Kidney (tissue), 14 donors: ENCODE data around the gene SEC14L2. TPM values are rescaled to one million over a fixed set of nuclear protein-coding genes. Genes with fewer than 3 reads are reported as not detected.
A peak's percentile ranks its signal among the peaks of the same experiment; 100 is the strongest.

Experiments used
- DNase-seq, 5 donors: peaks; one replicate each; pipeline ENCODE4 v3.0.0-alpha.2; 2013 to 2020
- FAIRE-seq: peaks from 2 replicates; lab custom pipeline; 2012; peaks lifted over from hg19 to GRCh38; lab: Jason Lieb, UNC
- H3K27ac ChIP-seq, 2 donors: one replicate each; pipeline ENCODE4 v1.7.0; 2013; ENCODE audit warnings: low read depth in 2 of 2, low read length in 2 of 2, inconsistent platforms in 1 of 2
- H3K27me3 ChIP-seq: one replicate; pipeline ENCODE4 v1.7.1; 2013; ENCODE audit warnings: low read length, inconsistent platforms; ENCODE audit not compliant: control insufficient read depth, insufficient read depth
- H3K36me3 ChIP-seq, 3 donors: one replicate each; pipeline versions ENCODE4 v1.7.0 to v1.7.1; 2013; ENCODE audit warnings: low read length in 3 of 3, control low read depth in 1 of 3, inconsistent platforms in 1 of 3; ENCODE audit not compliant: insufficient read depth in 3 of 3, control insufficient read depth in 2 of 3
- H3K4me1 ChIP-seq, 3 donors: one replicate each; pipeline versions ENCODE4 v1.7.0 to v1.7.1; 2013; ENCODE audit warnings: low read length in 3 of 3, inconsistent platforms in 1 of 3, low read depth in 1 of 3; ENCODE audit not compliant: control insufficient read depth in 2 of 3, insufficient read depth in 2 of 3
- H3K4me3 ChIP-seq, 3 donors: one replicate each; pipeline versions ENCODE4 v1.7.0 to v1.8.1; 2013; ENCODE audit warnings: low read length in 3 of 3, control low read depth in 1 of 3, inconsistent platforms in 1 of 3
- H3K9ac ChIP-seq, 3 donors: one replicate each; pipeline versions ENCODE4 v1.7.0 to v1.7.1; 2013; ENCODE audit warnings: low read length in 3 of 3, control low read depth in 1 of 3, inconsistent platforms in 1 of 3
- H3K9me3 ChIP-seq, 3 donors: one replicate each; pipeline versions ENCODE4 v1.7.0 to v1.7.1; 2013; ENCODE audit warnings: low read length in 3 of 3, control low read depth in 1 of 3, inconsistent platforms in 1 of 3; ENCODE audit not compliant: control insufficient read depth in 2 of 3, insufficient read depth in 1 of 3
- CTCF ChIP-seq: IDR thresholded peaks from 3 replicates; pipeline ENCODE4 v1.5.1; 2012; ENCODE audit warnings: mild to moderate bottlenecking, moderate library complexity, borderline replicate concordance; ENCODE audit not compliant: insufficient read depth; ENCODE audit errors: extremely low read depth
- intact Hi-C: fragments of 100-400 bp; cut with DNase I; formaldehyde crosslinking; loops from one replicate; pipeline ENCODE4 v1.11.1; 2022
- polyA plus RNA-seq: library from polyadenylated mRNA; stranded (reverse); fragments of 350-450 nt; fragmentation: Illumina TruSeq; extraction: RNeasy Lipid Tissue Mini Kit (QIAGEN cat#74804); gene quantifications from one replicate; pipeline ENCODE4 v1.2.3, GENCODE V29; 2014; ENCODE audit warnings: low read depth, low replicate concordance; ENCODE audit not compliant: insufficient read depth
- total RNA-seq: library from RNA; stranded (reverse); fragmentation: NEBNext Ultra II Directional; extraction: Animal tissue kit (Norgen Biotek cat#: 25700); gene quantifications from one replicate; pipeline ENCODE4 v1.2.1, GENCODE V29; 2021
- donor health status: control.
- donor health status: control.
- donor health status: control.
- donor health status: control.
- donor health status: control.
- donor health status: DM: yes; HTN: yes; CAD: no.
- donor health status: Normal renal cell carcinoma (clear cell type).

Gene SEC14L2
- total and polyA plus RNA-seq, 2 donors from 2014 or later, result 13.5 to 17.3 TPM

GRCh38 chr22:30356449-30357235 lies 40.2 kb upstream of the SEC14L2 start, which contains the start of the genes CCDC157 and SF3A1:
Gene CCDC157, plus strand, starts transcription at chr22:30357007. Its CDS starts 8,994 bp downstream, at chr22:30366001.
Gene SF3A1, minus strand, starts transcription at chr22:30356894. Its CDS starts 102 bp downstream, at chr22:30356792.
- no peaks in the 10 kb centered on the region for H3K9me3 ChIP-seq
- peak within 1 kb of the TSS; percentile 76 to 97 (median 94) for H3K4me3 ChIP-seq
- intact Hi-C loops, result no loop called here
- H3K4me1 ChIP-seq, result peaks cover 0 to 19% (median 11%) of the 10 kb centered on the region in 3 donors
- peak within 1 kb of the TSS; percentile 99 for H3K27ac ChIP-seq
- H3K9ac ChIP-seq, result peak within 1 kb of the TSS; percentile 84 to 96 (median 84)
- no peaks in the 10 kb centered on the region for H3K27me3 ChIP-seq
- H3K36me3 ChIP-seq, result peaks cover 0 to 13% (median 11%) of the 10 kb centered on the region in 3 donors
- DNase-seq (peak; percentile 91 to 97 (median 96)), FAIRE-seq (no peak)
- no peak for TF ChIP-seq CTCF

GRCh38 chr22:30357236-30357570 lies 39.6 kb upstream of the SEC14L2 start:
- Histone ChIP-seq H3K4me3 (peak overlapping the region; percentile 76 to 97 (median 94)), H3K9me3 (no peaks in the 10 kb centered on the region), H3K27me3 (no peaks in the 10 kb centered on the region), H3K4me1 (peaks cover 0 to 19% (median 11%) of the 10 kb centered on the region in 3 donors), H3K27ac (no peak overlapping the region), H3K9ac (peak overlapping the region in 2 of 3 donors; percentile 78 to 84), H3K36me3 (peaks cover 0 to 8% (median 6%) of the 10 kb centered on the region in 3 donors)
- DNase-seq (no peak), FAIRE-seq (no peak)
- intact Hi-C loops, result no loop called here
- no peak for TF ChIP-seq CTCF

- H3K27me3 ChIP-seq, result no peaks in the 10 kb centered on the region
- DNase-seq (no peak), FAIRE-seq (no peak)
- no peak overlapping the region for H3K27ac ChIP-seq
- H3K9me3 ChIP-seq, result no peaks in the 10 kb centered on the region
- peak overlapping the region in 1 of 3 donors; percentile 97 for H3K4me3 ChIP-seq
- H3K4me1 ChIP-seq, result peaks cover 0 to 19% (median 11%) of the 10 kb centered on the region in 3 donors
- TF ChIP-seq CTCF, result no peak
- intact Hi-C loops, result no loop called here
- peaks cover 0 to 4% (median under 1%) of the 10 kb centered on the region in 3 donors for H3K36me3 ChIP-seq
- no peak overlapping the region for H3K9ac ChIP-seq
Measured at GRCh38 chr22:30357650-30358215, 39.1 kb upstream of the SEC14L2 start.
